ENCODE measurements around the gene RAE1. TPM values are rescaled to one million over a fixed set of nuclear protein-coding genes. Genes with fewer than 3 reads are reported as not detected.

RAE1 gene
- total RNA-seq, 3 donors from 2014 or later (not counting 1 experiment from before 2014, with no cell fraction given) = 50.3 to 66.8 (median 52.5) TPM

GRCh38 chr20:57415771-57416170 lies 64.7 kb downstream of the RAE1 start:
- Mint-ChIP-seq H3K9me3 (no peaks in the 10 kb centered on the region), H3K36me3 (no peaks in the 10 kb centered on the region), H3K27me3 (ENCODE audit: low read depth in 2 of 2) (no peaks in the 10 kb centered on the region), H3K4me3 (no peak overlapping the region), H3K4me1 (peaks cover 29 to 49% of the 10 kb centered on the region in 2 donors), H3K27ac (peak overlapping the region in 1 of 2 donors; percentile 44)
- H3K27ac ChIP-seq (ENCODE audit: low read length) = no peak overlapping the region
- H3K9me3 ChIP-seq (ENCODE audit: control insufficient read depth, insufficient read depth, low read length) = no peaks in the 10 kb centered on the region
- 96% methylated on average over 9 of the region's 11 CpGs for WGBS (ENCODE audit: insufficient coverage)
- ATAC-seq (no peak), DNase-seq (no peak)
- H3K36me3 ChIP-seq (ENCODE audit: control insufficient read depth, insufficient read depth, low read length) = no peaks in the 10 kb centered on the region
- no peak for TF ChIP-seq CTCF (IDR thresholded peaks at IDR 0.05)
- no peaks in the 10 kb centered on the region for H3K27me3 ChIP-seq (ENCODE audit: control insufficient read depth, insufficient read depth, low read length)
- intact Hi-C loops (cut with micrococcal nuclease) = no loop called here
- no peak overlapping the region for H3K4me3 ChIP-seq (ENCODE audit: low read length)
- H3K4me1 ChIP-seq (ENCODE audit: control insufficient read depth, insufficient read depth, low read length) = peaks cover 22% of the 10 kb centered on the region

- Histone ChIP-seq H3K36me3 (ENCODE audit: control insufficient read depth, insufficient read depth, low read length) (no peaks in the 10 kb centered on the region), H3K27ac (ENCODE audit: low read length) (no peak overlapping the region), H3K9me3 (ENCODE audit: control insufficient read depth, insufficient read depth, low read length) (no peaks in the 10 kb centered on the region), H3K4me1 (ENCODE audit: control insufficient read depth, insufficient read depth, low read length) (peaks cover 20% of the 10 kb centered on the region), H3K4me3 (ENCODE audit: low read length) (no peak overlapping the region), H3K27me3 (ENCODE audit: control insufficient read depth, insufficient read depth, low read length) (no peaks in the 10 kb centered on the region)
- intact Hi-C loops (cut with micrococcal nuclease) = no loop called here
- Mint-ChIP-seq H3K9me3 (no peaks in the 10 kb centered on the region), H3K36me3 (no peaks in the 10 kb centered on the region), H3K4me3 (no peak overlapping the region), H3K4me1 (peaks cover 24 to 42% of the 10 kb centered on the region in 2 donors), H3K27me3 (ENCODE audit: low read depth in 2 of 2) (no peaks in the 10 kb centered on the region), H3K27ac (peak overlapping the region in 1 of 2 donors; percentile 44)
- no peak for ATAC-seq
- WGBS (ENCODE audit: insufficient coverage) = 90% methylated on average over 15 of the region's 15 CpGs
- TF ChIP-seq CTCF (IDR thresholded peaks at IDR 0.05) = no peak
- no peak for DNase-seq
These were observed 65.4 kb downstream of the RAE1 start for GRCh38 chr20:57416296-57417022.

- 63% methylated on average over 6 of the region's 6 CpGs for WGBS (ENCODE audit: insufficient coverage)
- H3K27ac ChIP-seq (ENCODE audit: low read length) = no peak overlapping the region
These were observed 66.1 kb downstream of the RAE1 start for GRCh38 chr20:57417051-57417689.

More at GRCh38 chr20:57417051-57417689, 66.1 kb downstream of the RAE1 start:
- Mint-ChIP-seq H3K4me1 (peaks cover 20 to 38% of the 10 kb centered on the region in 2 donors), H3K36me3 (no peaks in the 10 kb centered on the region), H3K4me3 (no peak overlapping the region), H3K27me3 (ENCODE audit: low read depth in 2 of 2) (no peaks in the 10 kb centered on the region), H3K9me3 (no peaks in the 10 kb centered on the region), H3K27ac (no peak overlapping the region)
- no peaks in the 10 kb centered on the region for H3K36me3 ChIP-seq (ENCODE audit: control insufficient read depth, insufficient read depth, low read length)
- H3K27me3 ChIP-seq (ENCODE audit: control insufficient read depth, insufficient read depth, low read length) = no peaks in the 10 kb centered on the region
- DNase-seq = no peak
- no peak for ATAC-seq
- H3K4me1 ChIP-seq (ENCODE audit: control insufficient read depth, insufficient read depth, low read length) = peaks cover 13% of the 10 kb centered on the region
- H3K9me3 ChIP-seq (ENCODE audit: control insufficient read depth, insufficient read depth, low read length) = no peaks in the 10 kb centered on the region
- intact Hi-C loops (cut with micrococcal nuclease) = no loop called here
- TF ChIP-seq CTCF (IDR thresholded peaks at IDR 0.05) = no peak
- H3K4me3 ChIP-seq (ENCODE audit: low read length) = no peak overlapping the region
